GM21737 (cell line): Measurements from ENCODE around the gene FBXO41.
A peak's percentile ranks its signal among the peaks of the same experiment; 100 is the strongest.

Experiments used
- ATAC-seq: cut with Tn5 transposase; IDR thresholded peaks from one replicate; pipeline ENCODE4 v1.9.1; 2021; ENCODE audit warnings: mild to moderate bottlenecking, moderate library complexity; ENCODE audit not compliant: unreplicated experiment

FBXO41 gene

DNA sequence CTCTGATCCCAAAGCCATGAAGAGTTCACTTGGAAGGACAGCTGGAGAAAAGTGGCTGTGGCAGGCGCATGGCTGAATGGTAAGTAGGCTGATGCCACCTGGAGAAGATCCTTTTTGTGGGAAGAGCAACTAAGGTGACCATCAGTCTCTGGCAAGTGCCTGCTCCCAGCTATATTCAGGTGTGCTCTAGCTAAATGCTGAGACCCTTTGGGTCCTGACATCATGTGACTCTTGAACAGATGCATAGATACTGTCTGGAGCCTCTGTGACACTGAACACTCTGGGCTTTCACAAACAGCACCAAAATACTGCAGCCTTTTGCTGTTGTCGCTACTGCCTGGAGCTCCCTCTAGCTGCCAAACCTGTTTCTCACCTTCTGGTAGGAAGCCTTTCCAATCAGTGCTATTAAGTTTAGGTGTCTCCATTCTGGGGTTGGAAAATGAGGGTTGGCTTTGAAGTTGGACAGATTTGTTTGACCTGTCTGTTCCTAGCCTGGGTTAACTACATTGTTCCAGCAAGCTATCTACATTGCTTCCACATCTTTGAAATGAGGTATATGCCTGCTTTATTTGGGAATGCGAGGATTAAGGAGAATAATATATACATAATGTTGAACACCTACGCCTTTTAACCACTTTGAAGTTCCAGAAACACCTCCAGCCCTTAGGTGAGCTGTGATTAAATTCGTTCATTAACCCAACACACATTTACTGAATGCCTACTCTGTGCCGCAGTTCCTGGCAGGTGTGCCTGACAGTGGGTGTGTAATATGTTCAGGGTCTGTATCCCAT is 6.0 kb upstream of the FBXO41 start:
- ATAC-seq, result no peak

DNA sequence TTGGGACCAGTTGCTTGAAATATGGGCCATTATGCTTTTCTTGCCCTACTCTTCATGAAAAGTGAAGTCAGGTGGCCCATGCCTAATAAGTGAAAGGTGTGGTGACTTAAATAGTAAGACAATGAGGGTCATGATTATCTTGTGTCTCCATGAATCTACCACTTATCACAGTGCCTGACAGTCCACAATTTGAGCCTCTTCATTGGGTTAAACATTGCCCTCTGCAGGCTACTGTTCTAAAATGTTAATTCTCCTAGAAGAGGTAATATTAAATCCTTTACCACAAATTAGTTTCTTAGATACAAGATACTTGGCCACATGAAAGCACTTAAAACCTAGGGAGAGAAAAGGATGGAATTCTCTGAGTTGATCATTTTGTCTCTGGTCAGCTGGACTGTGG is 5.0 kb upstream of the FBXO41 start:
- ATAC-seq, result no peak

DNA sequence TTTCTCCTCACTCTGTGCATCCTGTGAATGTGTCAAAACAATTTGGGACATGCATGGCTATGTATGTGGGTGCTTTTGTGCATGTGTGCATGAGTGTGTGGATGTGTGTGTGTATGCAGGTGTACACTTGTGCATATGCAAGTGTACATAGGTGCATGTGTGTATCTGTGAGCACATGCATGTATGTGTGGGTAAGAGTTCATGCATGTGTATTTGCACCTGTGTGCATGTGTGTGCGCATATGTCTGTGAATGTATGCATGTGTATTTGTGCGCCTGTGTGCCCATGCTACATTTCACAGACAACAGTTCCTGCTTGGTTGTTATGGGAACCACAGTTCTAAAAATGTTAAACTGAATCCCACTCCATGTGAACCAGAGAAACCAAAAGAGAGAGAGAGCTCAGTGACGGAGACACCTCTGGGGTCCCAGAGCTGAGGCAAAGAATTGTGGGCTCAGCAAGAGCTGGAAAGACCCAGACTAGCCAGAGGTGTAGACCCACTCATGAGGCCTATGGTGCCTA is 1.9 kb upstream of the FBXO41 start:
- ATAC-seq, result no peak

DNA sequence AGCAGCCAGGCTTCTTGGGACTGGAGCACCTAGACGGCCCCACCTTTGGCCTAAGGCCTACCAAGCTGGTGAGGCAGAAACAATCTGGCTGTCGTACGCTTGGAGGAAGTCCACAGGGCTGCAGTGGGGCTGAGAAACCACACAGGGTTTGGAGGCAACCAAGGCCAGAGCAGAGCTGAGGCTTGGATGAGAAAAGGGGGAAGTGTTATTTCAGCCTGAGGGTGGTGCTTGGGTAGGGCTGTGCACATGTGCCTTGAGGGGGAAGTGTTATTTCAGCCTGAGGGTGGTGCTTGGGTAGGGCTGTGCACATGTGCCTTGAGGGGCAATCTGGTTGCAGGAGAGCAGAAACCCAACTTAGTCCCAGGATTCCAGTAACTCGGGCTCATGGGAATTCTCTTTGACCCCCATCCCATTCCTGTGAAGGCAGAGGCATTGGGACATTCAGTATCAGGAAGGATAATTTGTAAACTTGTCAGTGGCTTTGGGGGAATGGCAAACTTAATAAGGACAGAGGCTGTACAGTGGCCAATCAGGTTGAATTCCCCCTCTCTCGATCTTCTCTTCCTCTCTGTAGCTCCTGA is 971 bp upstream of the FBXO41 start:
- ATAC-seq, result peak; percentile 54

DNA sequence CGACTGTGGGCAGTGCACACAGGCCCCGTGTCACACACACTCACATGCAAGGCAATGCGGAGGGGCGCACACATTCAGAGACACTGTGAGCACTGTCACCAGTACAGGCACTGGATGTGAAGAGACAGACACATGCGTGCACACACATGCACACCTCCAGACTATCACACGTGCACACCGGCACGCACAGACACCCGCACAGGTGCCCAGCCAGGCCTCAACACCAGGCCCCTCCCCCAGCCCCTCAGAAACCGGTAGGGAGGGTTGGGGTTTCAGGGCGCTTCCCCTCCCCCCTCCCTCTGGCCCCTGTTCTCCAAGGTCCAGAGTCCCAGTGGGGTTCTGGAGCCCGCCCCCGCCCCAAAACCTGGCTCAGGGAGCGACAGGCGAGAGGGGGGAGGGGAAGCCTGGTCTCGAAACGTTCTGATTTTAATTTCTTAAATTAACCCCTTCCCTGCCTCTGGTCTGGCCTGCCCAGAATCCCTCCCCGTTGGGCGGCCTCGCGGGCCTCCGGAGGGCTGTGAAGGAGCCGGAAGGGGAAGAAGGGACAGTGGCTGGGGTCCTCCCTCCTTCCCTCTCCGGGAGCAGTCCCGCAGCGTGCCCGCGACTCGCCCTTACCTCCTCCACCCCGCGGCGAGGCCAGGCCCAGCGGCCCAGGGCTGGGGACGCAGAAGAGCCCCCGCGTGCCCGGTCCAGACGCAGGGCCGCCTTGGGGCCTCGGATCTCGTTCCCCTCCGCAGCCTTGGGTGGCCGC is 558 bp downstream of the FBXO41 start:
- no peak for ATAC-seq

DNA sequence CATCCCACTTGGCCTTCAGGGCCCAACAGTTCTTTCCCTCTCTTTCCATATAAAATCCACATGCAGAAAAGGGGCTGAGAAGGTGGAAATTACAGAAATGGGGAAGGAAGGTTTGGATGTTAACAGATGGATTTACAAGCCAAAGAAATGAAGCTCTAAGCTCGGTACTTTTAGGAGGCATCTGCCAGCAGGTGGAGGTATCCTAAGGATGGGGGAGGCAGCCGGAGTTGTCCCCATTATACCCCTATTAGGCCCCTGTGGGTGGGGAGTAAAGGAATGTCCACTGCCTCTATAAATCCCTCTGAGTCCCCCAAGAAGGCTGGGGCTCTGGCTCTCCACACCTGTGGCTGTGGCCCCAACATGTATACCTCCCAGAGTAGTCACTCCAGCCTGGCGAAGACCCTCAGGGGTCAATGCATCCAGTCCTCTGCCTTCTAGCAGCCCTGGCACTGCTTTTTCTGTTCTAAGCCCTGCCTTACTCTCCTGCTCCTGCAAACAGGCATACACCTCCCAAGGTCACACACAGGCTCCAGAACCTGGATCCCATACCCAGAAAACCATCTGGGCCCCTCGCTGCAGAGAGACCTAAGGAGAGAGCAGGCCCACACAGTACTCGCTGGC is 1.2 kb downstream of the FBXO41 start:
- no peak for ATAC-seq

DNA sequence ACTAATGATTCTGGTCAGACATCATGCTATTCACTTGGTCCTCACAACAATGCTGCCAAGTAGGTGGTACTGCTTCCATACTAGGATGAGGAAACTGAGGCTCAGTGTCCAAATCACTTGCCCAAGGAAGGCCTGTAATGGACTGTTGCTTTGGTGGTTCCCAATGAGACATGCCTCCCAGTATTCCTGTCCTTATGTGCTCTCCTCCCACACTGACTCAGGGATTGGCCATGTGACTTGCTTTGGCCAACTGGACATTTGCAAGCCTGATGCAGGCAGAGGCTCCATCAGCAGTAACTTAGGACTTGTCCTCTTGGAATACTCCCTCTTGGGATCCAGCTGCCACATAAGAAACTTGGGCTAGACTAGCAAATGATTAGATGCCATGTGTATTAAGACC is 3.0 kb downstream of the FBXO41 start:
- ATAC-seq, result no peak

DNA sequence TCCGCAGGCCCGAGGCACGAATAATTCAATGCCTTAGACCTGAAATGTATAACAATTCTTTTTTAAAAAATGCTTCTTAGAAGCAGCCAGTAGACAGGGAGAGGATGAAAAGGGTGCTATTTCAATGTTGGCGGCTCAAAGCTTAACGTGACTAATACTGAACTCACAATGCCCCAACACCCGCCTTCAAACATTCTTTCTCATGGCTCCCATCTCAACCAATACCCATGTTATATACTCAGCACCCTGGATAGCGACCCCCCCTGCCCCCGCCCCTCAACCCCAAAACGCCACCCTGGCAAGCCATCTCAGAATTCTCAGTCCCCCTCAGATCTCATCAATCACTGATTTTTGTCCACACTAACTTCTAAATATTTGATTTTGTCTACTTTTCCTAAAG is 4.4 kb downstream of the FBXO41 start:
- ATAC-seq, result no peak

DNA sequence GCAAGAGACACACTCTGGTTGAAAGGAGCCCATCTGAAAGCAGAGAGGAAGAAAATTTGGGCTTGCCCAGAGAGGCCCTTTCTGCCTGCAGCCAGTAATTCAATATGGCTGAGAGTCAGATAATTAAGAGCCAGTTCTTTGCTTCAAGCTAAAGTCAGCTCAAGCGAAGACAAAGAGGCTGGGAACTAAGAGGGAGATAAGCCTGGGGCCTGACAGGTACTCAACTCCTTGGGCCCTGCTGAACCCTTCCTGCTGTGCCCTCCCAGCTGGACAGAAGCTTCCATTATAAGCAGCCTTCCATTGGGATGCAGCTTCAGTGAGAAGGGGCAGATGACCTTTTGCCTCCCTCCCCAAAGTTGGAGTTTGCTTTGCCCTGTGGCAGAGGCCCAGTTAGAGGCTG is 12.0 kb downstream of the FBXO41 start:
- ATAC-seq, result no peak

DNA sequence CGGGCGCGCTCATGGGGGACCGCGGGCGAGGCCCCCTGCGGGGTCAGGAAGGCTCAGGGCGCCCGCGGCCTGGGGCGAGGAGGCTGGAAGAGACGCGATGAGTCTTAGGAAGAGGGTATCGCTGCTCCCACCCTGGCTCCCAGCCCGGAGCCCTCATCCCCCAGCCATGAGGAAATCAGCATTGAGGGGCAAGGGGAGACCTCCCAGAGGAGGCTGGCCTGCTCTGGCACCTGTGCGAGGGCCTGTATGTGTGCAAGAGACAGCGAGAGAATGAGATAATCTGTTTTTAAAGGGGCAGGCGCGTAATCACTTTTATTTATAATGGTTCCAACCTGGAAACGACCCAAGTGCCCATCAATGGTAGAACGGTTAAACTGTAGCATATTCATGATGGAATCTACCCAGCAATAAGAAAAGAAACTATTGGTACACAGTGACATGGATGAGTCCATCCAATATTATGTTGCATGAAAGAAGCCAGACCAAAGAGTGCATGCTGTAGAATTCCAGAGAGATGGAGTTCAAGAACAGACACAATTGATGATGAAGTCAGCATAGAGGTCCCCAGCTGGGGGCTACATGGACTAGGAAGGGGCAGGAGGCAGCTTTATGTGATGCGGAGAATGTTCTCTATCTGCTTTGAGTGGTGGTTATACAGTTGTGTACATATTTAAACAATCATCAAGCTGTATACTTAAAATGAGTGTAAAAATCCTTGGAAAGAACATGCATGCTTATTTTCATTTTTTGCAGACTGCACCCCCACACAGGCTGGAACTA is 14.4 kb downstream of the FBXO41 start:
- no peak for ATAC-seq

DNA sequence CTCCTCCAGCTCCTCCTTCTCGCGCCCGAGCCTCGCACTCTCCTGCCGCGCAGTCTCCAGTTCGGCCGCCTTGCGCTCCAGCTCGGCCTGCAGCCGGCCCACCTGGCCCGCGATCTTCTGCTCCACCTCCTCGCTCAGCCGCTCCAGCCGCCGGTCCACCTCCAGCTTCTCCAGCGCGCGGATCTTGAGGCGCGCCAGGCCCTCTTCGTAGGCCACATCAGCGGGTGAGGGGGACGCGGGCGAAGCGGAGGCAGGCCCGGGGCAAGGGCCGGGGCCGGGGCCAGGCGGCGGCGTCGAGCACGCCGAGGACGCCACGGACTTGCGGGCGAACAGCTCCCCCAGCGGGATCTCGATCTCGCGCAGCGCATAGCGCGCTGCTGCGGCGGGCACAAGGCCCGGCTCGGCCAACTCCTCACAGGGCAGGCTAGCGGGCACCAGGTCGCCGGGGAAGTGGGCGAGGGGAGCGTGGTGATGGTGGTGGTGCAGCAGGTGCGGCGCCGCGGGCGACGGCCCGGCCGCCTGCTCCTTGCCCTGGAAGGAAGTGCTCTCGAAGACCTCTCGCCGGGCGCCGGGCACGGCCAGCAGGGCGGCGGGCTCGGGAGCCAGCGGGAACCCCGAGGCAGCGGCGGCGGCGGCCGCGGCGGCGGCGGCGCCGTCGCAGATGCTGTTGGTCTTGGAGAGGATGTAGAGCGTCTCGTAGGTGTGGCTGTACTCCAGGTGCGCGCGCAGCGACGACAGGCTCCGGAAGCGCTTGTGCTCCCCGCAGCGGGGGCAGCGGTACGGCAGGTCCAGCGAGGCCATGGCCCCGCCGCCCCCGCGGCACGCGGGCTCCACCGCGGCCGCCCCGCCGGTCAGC is 15.2 kb downstream of the FBXO41 start:
- ATAC-seq, result peak; percentile 81

DNA sequence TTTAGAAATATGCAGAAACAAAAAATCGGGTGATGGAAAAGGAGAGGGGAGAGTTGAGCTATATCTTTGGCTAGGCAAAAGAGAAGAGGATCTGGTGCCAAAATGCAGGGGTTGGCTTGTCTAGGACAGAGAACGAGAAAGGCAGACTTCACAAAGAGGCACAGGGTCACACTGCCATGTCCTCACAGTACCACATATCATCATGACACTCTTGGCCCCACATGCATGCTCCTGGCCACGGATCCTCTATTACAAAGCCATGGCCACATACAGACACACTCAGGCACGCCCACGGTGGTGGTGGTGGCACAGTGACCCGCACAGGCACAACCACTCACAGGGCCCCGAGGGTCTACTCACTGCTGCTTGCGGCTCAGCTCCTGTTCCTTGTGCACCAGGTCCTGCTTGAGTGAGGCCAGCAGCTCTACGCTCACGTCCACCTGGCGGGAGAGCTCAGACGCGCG is 15.9 kb downstream of the FBXO41 start:
- no peak for ATAC-seq

DNA sequence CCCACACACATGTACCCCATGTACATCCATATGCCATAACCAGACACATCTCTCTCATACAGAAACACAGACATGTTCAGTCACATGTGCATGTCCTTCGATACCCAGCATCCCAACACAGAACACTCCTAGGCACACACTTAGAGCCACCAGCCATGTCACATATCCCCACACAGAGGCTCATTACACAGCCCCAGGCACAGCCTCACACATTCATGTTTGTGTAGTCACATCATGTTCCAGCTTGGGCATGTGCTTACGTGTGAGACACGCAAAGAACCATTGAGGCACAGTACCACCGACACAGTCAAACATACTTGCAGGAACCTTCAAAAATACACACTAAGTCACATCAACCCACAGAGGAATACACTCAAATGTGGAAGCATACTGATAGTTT is 17.3 kb downstream of the FBXO41 start:
- ATAC-seq, result no peak

DNA sequence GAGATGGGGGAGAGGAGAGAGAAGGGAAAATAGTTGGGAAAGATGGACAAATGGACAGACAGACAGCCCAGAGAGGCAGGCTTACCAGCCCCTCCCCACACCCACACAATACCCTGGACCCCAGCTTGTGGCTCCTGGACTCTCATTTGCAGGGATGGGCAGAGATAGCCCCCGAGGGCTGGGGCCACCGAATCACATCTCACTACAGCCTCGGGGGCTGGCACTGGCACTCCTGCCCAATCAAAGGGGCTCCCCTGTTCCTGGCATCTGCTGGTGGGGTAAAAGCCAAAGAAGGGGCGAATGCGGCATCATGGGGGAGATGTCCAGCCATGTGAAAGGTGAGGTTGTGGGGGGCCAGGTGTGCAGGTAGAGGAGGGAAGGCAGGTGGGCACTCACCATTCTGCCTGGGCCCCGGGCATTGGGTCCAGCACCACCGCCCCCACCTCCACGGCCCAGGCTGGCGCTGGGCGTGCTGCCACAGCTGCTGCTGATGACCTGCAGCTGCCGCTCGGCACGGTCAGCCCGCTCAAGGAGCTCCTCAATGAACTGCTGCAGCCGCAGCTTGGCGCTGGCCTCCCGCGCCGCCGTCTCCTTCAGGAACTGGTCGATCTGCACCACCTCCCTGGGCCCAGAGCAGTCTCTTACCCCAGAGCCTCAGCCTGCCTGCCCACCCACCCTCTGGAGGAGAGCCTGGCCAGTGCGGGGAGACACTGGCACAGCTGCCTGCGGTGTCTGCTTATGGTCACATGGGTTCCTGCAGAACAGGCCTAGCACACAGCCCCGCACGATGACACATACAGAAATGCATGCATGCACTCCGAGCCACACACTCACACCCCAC is 18.0 kb downstream of the FBXO41 start:
- no peak for ATAC-seq

DNA sequence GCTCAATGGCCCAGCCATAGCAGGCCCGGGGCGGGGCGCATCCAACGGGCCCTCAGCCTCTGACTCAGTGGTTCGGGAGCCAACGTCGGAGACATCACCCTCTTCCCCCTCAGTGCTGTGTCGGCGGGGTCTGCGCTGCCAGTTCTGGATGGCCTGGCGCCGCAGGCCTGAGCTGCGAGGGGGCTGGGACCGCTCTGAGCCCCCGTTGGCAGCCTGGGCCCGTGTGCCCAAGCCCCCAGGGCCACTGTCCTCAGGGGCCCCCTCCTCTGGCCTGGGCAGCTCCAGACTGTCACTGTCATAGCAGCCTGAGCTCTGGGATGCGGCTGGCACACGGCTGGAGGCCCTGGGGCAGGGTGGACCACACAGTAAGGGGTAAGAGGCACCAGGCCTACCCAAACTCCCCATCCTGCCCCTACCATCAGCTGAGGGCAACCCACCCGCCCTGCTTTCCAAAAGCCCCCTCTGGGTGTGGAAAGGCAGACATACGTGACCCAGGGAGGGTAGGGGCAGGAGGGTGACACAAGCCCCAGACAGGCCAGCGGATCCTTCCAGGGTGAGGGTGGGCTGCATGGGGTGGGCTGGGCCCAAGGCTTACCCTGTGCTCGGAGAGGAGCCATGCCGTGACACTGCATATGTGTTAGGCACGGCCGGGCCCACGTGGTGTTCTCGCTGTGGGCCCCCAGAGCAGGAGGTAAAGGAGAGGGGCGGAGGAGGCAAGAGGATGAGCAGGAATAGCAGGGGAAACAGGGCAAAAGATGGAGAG is 18.8 kb downstream of the FBXO41 start:
- no peak for ATAC-seq

DNA sequence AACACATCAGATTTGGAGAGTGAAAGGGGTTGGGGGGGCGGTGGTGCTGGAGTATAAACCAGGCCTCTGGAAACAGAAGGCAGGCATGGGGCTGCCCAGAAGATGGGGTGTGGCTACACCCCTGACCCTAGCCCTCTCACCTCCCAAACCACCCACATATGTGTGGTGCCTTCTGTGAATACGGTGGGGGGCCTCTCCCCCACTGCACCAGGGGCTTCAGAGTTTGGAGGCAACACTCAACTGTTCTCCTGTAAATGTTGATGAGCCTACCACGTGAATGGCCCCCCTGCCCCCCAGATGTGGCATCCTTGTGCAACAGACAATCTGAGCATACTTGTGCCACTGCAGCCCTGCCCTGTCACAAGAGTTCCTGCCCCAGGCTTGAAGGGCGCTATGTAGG is 19.5 kb downstream of the FBXO41 start:
- ATAC-seq, result no peak

DNA sequence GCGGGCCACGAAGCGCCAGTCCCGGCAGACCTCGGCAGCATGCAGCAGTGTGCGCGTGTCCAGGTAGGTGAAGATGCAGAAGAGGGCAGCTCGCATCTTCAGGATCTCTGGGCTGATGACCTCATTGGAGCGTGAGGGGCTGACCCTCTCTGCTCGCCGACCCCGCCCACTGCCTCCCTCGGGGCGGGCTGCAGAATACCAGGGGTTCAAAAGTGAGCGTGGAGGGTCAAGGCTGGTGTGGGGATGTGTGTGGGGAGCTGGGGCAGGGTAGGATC is 20.0 kb downstream of the FBXO41 start:
- no peak for ATAC-seq
